HepG2 (cell line): ENCODE data around the gene MARVELD3. TPM values are rescaled to one million over a fixed set of nuclear protein-coding genes. Genes with fewer than 3 reads are reported as not detected.
A peak's percentile ranks its signal among the peaks of the same experiment; 100 is the strongest.

Experiments used
- CENPBD1 ChIP-seq: sonication (generic); formaldehyde crosslinking; IDR thresholded peaks from 2 replicates; pipeline ENCODE4 v1.8.0; 2022; ENCODE audit warnings: missing genetic modification reagents, low read depth, mild to moderate bottlenecking, borderline replicate concordance
- GATAD2A ChIP-seq: IDR thresholded peaks from 2 replicates; pipeline ENCODE4 v1.6.1; 2016
- HNRNPLL ChIP-seq: fragments of 200-400 bp; formaldehyde crosslinking; IDR thresholded peaks from 2 replicates; pipeline ENCODE4 v1.6.1; 2017; ENCODE audit warnings: mild to moderate bottlenecking, low read depth, low read length; ENCODE audit not compliant: poor library complexity, severe bottlenecking
- KDM4B ChIP-seq: sonication (generic); formaldehyde crosslinking; IDR thresholded peaks from 2 replicates; pipeline ENCODE4 v1.4.0; 2020; ENCODE audit warnings: missing genetic modification reagents
- KMT2A ChIP-seq: sonication (generic); formaldehyde crosslinking; IDR thresholded peaks from 2 replicates; pipeline ENCODE4 v1.4.0; 2020; ENCODE audit warnings: missing genetic modification reagents
- MED1 ChIP-seq: sonication (generic); formaldehyde crosslinking; IDR thresholded peaks from 2 replicates; pipeline ENCODE4 v1.4.0; 2020; ENCODE audit warnings: missing genetic modification reagents
- MLXIP ChIP-seq: sonication (generic); formaldehyde crosslinking; IDR thresholded peaks from 2 replicates; pipeline ENCODE4 v1.9.0; 2021; ENCODE audit warnings: missing genetic modification reagents, borderline replicate concordance
- NFE2L1 ChIP-seq: sonication (generic); formaldehyde crosslinking; IDR thresholded peaks from 2 replicates; pipeline ENCODE4 v1.4.0; 2020; ENCODE audit warnings: missing genetic modification reagents, mild to moderate bottlenecking, borderline replicate concordance
- RARG ChIP-seq: sonication (generic); formaldehyde crosslinking; IDR thresholded peaks from 2 replicates; pipeline ENCODE4 v1.4.0; 2020; ENCODE audit warnings: low read depth, mild to moderate bottlenecking, missing genetic modification reagents
- SNAPC2 ChIP-seq: sonication (generic); formaldehyde crosslinking; IDR thresholded peaks from 2 replicates; pipeline ENCODE4 v1.8.1; 2022; ENCODE audit warnings: mild to moderate bottlenecking, missing genetic modification reagents
- SP4 ChIP-seq: sonication (generic); formaldehyde crosslinking; IDR thresholded peaks from 2 replicates; pipeline ENCODE4 v1.8.1; 2023; ENCODE audit warnings: mild to moderate bottlenecking, missing genetic modification reagents
- TCF12 ChIP-seq, 2 experiments: fragments of 450-650 bp in 1 of 2; sonication (generic) in 1 of 2; formaldehyde crosslinking in 1 of 2; IDR thresholded peaks; 2 replicates each; pipeline versions ENCODE4 v1.6.1 to v1.8.0; 2017 to 2022; ENCODE audit warnings: antibody characterized with exemption in 1 of 2, mild to moderate bottlenecking in 1 of 2, missing genetic modification reagents in 1 of 2, moderate library complexity in 1 of 2
- THYN1 ChIP-seq: sonication (generic); formaldehyde crosslinking; IDR thresholded peaks from 2 replicates; pipeline ENCODE4 v1.8.1; 2023; ENCODE audit warnings: low read depth, mild to moderate bottlenecking, moderate library complexity, missing genetic modification reagents, borderline replicate concordance
- UBTF ChIP-seq: sonication (generic); formaldehyde crosslinking; IDR thresholded peaks from 2 replicates; pipeline ENCODE4 v1.4.0; 2020; ENCODE audit warnings: mild to moderate bottlenecking, missing genetic modification reagents
- YEATS2 ChIP-seq: sonication (generic); formaldehyde crosslinking; IDR thresholded peaks from 2 replicates; pipeline ENCODE4 v1.4.0; 2020; ENCODE audit warnings: missing genetic modification reagents, borderline replicate concordance
- ZFP36L2 ChIP-seq: sonication (generic); formaldehyde crosslinking; IDR thresholded peaks from 2 replicates; pipeline ENCODE4 v1.4.0; 2020; ENCODE audit warnings: missing genetic modification reagents
- ZFP82 ChIP-seq: sonication (generic); formaldehyde crosslinking; IDR thresholded peaks from 2 replicates; pipeline ENCODE4 v1.5.1; 2020; ENCODE audit warnings: mild to moderate bottlenecking, missing genetic modification reagents, borderline replicate concordance
- ZHX1 ChIP-seq: sonication (generic); formaldehyde crosslinking; IDR thresholded peaks from 2 replicates; pipeline ENCODE4 v1.8.1; 2022; ENCODE audit warnings: low read depth, mild to moderate bottlenecking, missing genetic modification reagents
- ZNF878 ChIP-seq: sonication (generic); formaldehyde crosslinking; IDR thresholded peaks from 2 replicates; pipeline ENCODE4 v1.8.1; 2023; ENCODE audit warnings: mild to moderate bottlenecking, missing genetic modification reagents, moderate library complexity
- polyA plus RNA-seq, 8 experiments: library from polyadenylated mRNA; depleted of rRNA in 3 of 8; stranded (reverse) in 7 of 8; unstranded in 1 of 8; fragments of >200 nt; fragmentation: Illumina TruSeq in 4 of 8; extraction: Trizol in 4 of 8; gene quantifications; 2 replicates each; pipeline versions ENCODE4 v1.2.1 to v1.2.3, GENCODE V29; 2011 to 2016; ENCODE audit warnings: low read depth in 4 of 8, missing spikeins in 1 of 8, mixed read lengths in 1 of 8; ENCODE audit not compliant: insufficient read depth in 1 of 8
- total RNA-seq, 5 experiments: library from RNA; depleted of rRNA; stranded (reverse); fragments of >200 nt; fragmentation: Illumina TruSeq; extraction: Trizol; gene quantifications; 2 replicates each; pipeline ENCODE4 v1.2.3, GENCODE V29; 2016; ENCODE audit warnings: low read depth in 1 of 5

MARVELD3 gene
- total and polyA plus RNA-seq, 2 of the 13 experiments (the other 11 are each of a cell fraction or from before 2014, with no cell fraction given), result 4.8 to 5.6 TPM

- 0 out of 2 replicates have a peak, but pooled peaks have one; percentile 68 for TF ChIP-seq ZFP36L2 (CRISPR knock-in tag)
- TF ChIP-seq THYN1 (CRISPR knock-in tag), result no peak
- no peak for TF ChIP-seq ZHX1 (CRISPR knock-in tag)
- TF ChIP-seq CENPBD1 (CRISPR knock-in tag), result no peak
- TF ChIP-seq TCF12 (IDR thresholded peaks at IDR 0.05), result no peak
- TF ChIP-seq TCF12 (CRISPR knock-in tag; IDR thresholded peaks at IDR 0.05), result no peak
- TF ChIP-seq YEATS2 (CRISPR knock-in tag), result peak; percentile 27; the same call in 1 of the 2 replicates
- TF ChIP-seq NFE2L1 (CRISPR knock-in tag), result no peak
- TF ChIP-seq MLXIP (CRISPR knock-in tag), result no peak
- TF ChIP-seq KDM4B, result 0 out of 2 replicates have a peak, but pooled peaks have one; percentile 41
- 0 out of 2 replicates have a peak, but pooled peaks have one; percentile 19 for TF ChIP-seq SP4 (CRISPR knock-in tag)
- peak; percentile 44; the same call in 1 of the 2 replicates for TF ChIP-seq ZFP82 (CRISPR knock-in tag)
- TF ChIP-seq RARG (CRISPR knock-in tag), result no peak
- TF ChIP-seq ZNF878 (CRISPR knock-in tag), result no peak
- no peak for TF ChIP-seq KMT2A (CRISPR knock-in tag)
- no peak for TF ChIP-seq SNAPC2 (CRISPR knock-in tag)
- TF ChIP-seq HNRNPLL, result peak; percentile 51
- TF ChIP-seq MED1 (CRISPR knock-in tag), result peak; percentile 64
- peak; percentile 78 for TF ChIP-seq GATAD2A
- no peak for TF ChIP-seq UBTF (CRISPR knock-in tag)
These were observed 14.8 kb upstream of the MARVELD3 start (continued) for GRCh38 chr16:71610936-71611871.
